HG03457 (cell line): ENCODE measurements around the gene SLC17A7.

Experiments
- ATAC-seq: cut with Tn5 transposase; IDR thresholded peaks from one replicate; pipeline ENCODE4 v1.9.1; 2021; ENCODE audit warnings: moderate number of reproducible peaks; ENCODE audit not compliant: unreplicated experiment

SLC17A7 gene

DNA sequence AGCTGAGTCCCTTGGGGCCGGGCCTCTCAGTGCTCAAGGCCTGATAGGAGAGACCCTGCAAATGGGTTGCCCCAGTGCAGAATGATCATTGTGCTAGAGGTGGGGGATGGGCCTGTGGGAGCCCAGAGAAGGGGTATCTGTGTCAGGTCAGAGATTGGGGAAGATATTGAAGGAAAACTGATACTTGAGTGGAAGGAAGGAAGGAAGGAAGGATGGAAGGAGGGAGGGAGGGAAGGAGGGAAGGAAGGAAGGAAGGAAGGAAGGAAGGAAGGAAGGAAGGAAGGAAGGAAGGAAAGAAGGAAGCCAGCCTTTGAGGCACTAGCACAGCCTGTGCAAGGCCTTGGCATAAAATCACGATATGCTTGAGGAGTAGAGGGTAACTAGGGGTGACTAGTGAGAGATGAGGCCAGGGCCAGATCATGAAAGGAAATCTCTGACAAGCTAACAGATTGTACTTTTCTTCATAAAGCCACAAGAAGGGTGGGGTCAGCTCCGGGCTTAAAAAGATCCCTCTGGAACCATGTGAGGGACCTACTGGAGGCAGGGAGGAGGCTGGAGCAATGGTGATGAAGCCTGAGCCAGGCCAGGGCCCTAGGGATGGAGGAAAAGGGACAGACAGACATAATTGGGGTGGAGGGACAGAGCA, 29.5 kb downstream of the SLC17A7 start:
- no peak for ATAC-seq

- ATAC-seq = no peak
Observed at GRCh38 chr19:49409441-49410029, 31.8 kb downstream of the SLC17A7 start.

DNA sequence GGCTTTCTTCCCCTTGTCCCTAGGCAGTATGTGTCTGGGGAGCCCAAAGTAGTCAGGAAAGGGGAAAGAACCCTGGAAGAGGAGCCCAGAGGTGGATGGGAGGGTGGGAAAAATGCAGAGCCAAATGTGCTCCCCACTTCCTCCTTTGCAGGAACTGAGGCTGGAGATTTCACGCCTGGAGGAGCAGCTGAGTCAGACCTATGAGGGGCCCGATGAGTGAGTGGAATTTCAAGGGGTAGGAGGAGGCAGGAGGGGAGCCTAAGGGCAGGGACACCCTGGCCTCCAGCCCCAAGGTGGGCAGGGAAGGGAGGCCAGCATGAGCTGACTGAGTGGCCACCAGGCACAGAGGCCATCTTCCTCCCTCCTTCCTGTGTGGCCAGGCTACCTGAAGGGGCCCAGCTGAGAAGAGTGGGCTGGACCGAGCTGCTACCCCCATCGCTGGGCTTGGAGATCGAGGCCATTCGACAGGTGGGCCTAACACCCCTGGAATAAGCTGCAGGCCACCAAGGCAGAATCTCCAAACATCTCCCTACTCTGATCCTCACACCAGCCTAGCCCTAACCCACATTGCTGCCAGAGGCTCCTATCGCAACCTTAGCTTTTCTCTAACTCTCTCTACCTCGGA, 32.4 kb downstream of the SLC17A7 start:
- no peak for ATAC-seq

GRCh38 chr19:49407482-49408015, 33.8 kb downstream of the SLC17A7 start:
- ATAC-seq = no peak

GRCh38 chr19:49407079-49407478, 34.2 kb downstream of the SLC17A7 start:
- ATAC-seq = no peak

DNA sequence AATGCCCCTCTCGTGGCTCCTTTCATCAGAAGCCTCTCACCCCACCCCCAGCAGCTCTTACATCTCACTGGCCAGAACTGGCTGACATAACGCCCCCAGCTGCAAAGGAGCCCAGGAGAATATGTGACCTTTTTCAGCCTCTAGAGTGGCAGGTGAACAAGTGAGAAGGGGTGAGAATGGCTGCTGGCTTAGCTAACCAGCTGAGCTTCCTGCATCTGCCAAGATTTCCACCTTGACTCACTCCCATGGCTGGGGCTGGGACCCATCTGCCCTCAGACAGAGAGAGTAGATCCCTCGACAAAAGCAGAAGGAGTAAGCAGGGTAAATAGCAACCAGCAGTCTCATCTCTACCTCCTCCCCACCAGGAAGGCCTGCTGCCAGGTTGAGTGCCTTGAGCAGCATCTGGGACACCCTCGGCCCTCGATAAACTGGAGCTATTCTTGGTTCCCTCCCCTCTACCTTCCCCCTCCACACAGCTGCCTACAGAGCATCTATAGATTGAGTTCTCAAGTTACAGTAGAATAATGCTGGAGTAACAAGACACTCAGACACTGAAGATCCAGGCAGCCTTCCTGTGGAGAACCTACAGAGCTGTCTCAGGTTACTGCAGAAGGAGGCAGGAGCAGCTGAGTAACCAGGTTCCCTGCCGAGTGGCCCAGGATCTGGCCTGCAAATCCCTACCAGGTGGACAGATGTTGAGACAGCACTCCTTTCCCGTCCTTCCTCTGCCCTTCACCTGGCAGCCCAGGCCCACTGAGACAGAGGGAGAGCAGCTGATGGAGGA, 37.7 kb downstream of the SLC17A7 start:
- no peak for ATAC-seq

DNA sequence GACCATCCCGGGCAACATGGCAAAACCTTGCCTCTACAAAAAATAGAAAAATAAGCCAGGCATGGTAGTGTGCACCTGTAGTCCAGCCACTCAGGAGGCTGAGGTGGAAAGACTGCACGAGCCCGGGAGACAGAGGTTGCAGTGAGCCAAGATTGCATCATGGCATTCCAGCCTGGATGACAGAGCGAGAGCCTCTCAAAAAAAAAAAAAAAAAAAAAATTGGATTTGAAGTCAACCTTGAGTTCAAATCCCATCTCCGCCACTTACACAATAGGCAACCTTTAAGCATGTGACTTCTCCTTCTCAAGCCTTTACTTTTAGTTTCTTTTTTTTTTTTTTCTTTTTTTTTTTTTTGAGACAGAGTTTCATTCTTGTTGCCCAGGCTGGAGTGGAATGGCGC, 41.3 kb downstream of the SLC17A7 start:
- no peak for ATAC-seq

- ATAC-seq = no peak
Observed at GRCh38 chr19:49398931-49399330, 42.4 kb downstream of the SLC17A7 start.

DNA sequence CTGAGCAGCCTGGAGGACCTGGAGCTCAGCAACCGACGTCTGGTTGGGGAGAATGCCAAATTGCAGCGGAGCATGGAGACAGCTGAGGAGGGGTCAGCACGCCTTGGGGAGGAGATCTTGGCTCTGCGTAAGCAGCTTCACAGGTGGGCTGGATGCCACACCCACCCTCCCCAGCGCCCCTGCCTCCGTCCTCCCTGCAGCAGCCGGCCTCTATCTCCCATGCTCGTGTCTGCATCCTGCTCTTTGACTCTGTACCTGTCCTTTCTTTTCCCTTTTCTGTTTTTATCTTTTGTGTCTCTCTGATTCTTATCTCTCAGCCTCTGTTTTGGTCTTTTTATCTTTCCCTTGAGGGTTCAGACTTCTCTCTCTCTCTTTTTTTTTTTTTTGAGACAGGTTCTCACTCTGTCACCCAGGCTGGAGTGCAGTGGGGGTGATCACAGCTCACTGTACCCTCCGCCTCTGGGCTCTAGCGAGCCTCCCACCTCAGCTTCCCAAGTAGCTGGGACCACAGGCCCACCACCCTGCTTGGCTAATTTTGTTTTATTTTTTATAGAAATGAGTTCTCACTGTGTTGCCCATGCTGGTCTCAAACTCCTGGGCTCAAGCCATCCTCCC, 43.2 kb downstream of the SLC17A7 start:
- ATAC-seq = no peak

DNA sequence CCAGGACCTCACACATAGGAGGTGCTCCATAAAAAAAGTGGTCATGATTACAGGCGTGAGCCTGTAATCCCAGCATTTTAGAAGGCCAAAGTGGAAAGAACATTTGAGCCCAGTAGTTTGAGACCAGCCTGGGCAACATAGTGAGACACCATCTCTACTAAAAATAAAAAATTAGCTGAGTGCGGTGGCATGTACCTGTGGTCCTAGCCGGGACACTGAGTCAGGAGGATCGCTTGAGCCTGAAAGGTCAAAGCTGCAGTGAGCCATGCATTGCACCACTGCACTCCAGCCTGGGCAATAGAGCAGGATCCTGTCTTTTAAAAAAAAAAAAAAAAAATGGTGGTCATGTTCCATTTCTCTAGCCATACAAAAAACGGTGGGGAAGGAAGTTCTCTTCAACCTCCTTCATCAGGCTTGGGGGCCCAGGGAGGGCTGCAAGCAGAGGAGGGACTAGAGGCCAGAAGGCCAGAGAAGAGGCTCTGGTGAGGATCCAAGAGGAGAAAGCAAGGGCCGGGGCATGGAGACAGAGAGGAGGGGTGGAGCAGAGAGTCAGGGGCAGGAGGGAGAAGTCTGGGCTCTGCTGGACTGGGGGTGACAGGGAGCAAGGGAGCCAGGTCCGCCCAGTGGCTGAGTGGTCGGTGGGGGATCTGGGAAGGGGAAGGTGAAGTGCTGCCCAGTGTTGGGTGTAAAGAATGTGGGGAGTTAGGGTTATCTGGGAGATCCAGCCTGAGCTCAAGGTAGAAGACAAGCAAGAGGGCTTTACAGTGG, 44.4 kb downstream of the SLC17A7 start:
- ATAC-seq = no peak

GRCh38 chr19:49395581-49396407, 45.5 kb downstream of the SLC17A7 start:
- ATAC-seq = no peak

DNA sequence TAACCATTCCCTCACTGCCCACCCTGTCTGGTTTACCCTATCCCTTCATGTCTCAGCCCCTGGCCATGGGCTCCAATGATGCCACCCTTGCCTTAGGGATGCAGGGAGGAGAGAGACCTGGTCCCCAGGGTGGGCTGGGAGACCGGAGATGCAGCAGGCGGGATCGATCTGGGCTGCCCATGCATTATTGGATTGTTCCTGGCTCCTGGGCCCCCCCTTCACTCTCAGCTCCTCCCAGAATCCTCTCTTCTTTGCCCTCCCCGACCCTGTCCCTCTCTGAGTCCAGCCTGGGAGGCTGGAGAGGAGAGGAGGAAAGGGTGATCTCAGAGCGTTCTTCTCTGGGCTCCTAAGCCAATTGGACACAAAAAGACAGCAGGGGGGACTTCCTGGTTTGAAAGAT, 47.4 kb downstream of the SLC17A7 start:
- no peak for ATAC-seq

DNA sequence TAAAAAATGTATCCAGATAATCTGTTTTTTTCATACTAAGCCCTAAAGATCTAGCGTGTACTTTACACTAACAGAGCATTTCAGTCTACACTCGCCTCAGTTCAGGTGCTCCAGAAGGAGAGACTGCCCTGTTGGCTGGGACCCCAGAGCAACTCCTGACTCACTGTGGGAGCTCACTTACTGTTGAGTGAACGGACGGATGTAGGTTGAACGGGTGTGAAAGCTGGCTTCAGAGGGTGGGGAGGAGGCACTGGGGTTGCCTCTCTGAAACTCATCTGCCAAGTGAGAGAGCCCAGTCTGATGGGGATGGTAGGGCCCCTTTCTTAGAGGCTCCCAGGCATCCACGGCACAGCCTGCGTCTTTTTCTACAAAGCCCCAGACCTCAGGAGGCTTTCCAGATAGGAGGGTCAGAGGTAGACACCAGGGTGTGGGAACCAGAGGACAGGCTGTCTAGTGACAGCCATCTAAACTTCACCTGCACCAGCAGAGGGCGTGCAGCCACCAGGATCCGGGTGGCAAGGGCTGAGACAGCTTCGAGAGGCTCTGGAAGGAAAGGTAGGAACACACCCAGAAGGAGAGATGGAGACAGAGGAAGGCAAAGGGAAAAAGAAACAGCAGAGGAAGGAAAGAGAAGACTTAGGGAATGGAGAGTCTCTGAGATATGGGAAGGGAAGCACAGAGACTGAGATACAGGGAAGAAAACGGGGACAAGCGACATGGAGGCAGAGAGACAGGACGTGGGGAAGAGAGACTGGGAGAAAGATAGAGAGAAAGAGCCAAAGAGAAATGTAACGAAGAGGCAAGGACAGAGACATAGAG, 49.5 kb downstream of the SLC17A7 start:
- no peak for ATAC-seq

GRCh38 chr19:49390929-49391359, 50.4 kb downstream of the SLC17A7 start:
- no peak for ATAC-seq

DNA sequence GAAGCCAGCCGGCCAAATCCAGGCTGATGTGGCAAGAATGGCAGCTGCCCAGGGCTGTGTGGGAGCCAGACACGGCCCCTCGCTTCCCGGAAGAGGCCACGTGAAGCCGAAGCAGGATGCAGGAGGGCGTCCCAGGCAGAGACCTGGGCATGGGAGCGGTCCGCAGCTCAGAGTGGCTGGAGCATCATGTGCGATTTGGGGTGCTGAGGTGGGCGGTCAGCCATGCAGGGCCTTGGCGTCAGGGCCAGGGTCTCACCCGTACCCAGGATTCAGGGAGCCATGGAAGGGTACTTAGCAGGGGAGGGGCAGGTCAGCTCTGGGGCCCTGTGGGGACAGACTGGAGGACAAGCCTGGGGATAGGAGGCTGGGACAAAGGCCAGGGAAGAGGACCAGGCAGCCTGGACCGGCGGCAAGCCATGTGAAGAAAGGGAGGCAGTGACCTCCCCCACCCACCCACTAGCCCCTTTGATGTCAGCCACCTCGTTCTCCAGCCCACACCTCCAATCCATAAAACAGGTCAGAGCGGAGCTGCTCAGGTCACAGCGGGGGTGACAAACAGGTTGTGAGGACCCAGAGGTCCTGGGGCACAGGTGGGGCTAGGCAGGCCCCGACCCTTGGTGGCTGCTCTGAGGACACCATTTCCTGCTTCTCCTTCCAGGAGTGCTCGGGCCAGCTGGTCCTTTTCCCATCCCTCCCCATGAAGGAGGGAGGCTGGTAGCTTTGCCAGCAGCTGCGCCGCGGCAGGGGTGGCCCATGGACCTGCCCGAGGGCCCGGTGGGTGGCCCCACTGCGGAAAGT, 51.0 kb downstream of the SLC17A7 start:
- ATAC-seq = no peak

DNA sequence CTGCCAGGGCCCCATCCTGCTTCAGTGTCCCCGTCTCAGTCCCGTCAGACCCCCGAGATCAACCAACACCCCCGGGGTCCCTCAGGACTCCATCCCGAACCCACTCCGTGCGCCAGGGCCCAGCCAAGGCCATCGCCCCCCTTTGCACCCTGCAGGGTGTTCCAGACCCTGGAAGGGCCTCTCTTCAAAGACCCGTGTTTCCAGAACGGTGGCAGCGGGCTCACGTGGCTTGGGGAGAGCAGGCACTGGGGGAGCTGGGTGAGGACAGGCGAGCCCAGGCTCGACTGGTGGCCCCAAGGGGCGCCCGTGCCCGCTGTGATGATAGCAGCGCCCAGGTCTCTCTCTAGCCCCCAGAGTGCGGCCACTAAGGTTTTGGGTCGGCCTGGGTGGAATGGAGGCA, 51.9 kb downstream of the SLC17A7 start:
- ATAC-seq = no peak

DNA sequence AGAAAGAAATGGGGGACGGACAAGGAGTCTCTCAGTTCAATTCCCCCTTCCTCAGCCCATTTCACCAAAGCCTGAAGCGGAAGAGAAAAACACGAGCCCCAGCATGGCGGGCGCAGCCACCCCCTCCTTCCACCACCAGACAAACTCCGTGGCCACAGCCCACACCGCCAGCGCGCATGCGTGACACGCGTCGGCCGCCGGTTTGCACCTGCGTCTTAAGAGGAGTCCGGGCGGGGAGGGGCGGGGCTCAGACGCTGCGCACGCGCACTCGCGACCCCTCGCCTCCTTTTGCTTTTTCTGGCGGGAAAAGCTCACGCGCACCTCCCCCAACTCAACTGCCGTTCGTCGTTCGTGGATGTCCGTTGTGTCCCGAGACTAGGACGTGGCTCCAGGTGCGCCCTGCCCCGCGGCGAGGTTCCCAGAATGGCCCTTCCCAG, 53.4 kb downstream of the SLC17A7 start, which contains the start of gene KASH5:
Gene KASH5 (plus strand): TSS at position 314 of the 437 bp plus-strand sequence. CDS start 2,635 bp downstream, outside the sequence.
- ATAC-seq = no peak

DNA sequence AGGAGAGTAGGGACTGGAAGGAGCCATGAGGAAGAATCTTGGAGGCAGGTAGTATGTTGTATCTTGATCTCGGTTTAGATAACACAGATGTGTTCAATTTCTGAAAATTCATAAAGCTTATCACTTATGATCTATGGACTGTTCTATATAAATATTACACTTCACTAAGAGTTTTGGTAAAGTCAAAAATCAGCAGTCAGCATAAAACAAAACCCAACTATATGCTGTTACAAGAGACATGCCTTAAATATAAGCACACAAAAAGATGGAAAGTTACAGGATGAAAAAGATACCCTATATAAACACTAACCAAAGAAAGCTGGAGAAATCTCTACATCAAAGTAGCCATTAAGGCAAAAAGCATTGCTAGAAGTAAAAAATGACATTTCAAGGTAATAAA, 57.7 kb downstream of the SLC17A7 start:
- no peak for ATAC-seq
